Activated gamma-delta T cell (primary cell): ENCODE results near the gene TSPAN31.

Experiments used
- DNase-seq: peaks from one replicate; lab custom pipeline; 2025; lab: John Stamatoyannopoulos, UW

Gene TSPAN31

DNA sequence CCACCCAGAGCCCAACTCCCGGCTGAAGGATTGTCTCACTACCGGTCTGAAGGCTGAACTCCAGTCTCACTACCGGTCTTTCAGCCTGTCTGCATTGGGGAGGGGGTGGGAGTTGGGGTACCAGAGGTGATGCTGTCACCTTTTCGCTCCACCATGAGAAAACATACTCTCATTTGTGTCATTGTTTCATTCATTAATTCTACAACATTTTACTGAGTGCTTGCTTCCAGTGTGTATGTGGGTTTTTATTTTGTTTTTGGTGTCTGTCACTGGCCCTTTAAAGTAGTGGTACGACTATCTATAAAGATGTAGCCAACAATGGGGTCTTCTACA, 7.8 kb downstream of the TSPAN31 start:
- DNase-seq: no peak

DNA sequence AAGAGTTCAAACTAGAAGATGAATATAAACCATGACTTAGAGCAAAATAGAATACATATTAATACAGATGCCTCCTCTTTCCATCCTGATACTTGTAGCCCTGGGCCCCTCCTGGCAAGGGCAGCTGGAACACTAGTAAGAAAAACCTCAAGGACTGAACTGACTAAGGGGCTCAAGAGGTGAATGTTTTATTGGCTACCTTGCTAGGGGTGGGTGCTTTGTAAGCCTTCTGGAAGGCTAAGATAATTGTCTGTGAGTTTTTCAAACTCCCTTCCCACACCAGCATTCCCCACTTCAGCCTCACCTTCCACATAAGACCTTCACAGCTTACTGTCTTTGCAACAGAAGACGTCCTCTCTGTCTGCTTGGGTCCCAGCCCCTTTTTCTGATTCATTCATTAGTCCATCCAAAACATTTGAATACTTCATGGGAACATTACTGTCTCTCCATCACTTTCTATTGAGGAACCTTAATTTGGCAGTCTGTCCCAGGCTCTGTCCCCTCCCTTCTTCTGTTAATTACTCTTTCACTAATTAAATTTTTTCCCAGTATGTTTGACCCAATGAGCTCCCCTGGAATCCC, 9.0 kb downstream of the TSPAN31 start:
- no peak for DNase-seq

DNA sequence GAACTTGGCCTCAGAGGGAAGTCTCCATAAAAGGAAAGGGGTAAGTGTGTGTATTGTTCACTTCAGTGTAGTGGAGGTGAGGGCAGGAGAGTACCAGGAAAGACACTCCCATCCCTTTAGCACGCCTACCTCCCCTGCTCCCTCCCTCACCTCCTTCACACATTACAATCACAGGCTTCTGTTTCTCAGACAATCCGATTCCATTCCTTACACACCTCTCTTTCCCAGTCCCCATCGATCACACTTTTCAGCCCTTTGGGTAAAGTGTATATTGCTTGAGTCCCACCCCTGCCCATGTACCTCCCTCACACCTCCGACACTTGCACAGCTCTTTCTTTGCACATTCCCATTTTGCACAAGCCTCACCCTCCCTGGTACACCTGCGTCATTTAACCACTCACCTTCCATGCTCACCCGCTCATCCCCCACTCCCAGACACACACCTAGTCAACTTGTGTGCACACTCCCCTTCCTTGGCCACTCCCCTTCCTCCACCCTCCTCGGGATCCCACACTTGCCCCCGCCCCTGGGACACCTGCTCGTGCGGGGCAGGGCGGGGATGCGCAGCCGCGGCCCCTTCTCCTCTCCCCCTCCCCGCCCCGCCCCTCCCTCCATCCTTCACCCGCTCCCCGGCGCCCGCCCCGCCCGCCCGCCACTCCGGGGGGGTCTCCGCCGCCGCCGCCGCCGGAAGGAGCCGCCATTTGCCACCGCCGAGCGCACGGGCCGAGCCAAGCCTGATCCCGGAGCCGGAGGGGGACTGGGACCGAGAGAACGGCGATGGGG, 9.8 kb downstream of the TSPAN31 start, which contains the start of gene MARCHF9:
MARCHF9 (plus strand) TSS at position 693 of the 783 bp plus-strand sequence. CDS start 426 bp downstream, outside the sequence.
- peak; percentile 59 for DNase-seq

DNA sequence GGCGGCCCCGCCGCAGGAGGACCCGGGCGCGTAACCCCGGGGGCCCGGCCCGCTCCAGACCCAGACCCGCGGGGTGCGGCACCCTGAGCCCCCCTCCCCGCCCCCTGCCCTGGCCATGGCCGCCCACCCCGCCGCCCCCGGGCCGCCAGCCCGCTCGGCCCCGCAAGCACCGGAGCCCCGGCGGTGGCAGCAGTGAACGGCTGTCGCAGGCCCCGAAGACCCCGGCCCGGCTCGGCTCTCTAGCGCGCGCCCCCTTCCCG, 10.3 kb downstream of the TSPAN31 start:
- DNase-seq: no peak

DNA sequence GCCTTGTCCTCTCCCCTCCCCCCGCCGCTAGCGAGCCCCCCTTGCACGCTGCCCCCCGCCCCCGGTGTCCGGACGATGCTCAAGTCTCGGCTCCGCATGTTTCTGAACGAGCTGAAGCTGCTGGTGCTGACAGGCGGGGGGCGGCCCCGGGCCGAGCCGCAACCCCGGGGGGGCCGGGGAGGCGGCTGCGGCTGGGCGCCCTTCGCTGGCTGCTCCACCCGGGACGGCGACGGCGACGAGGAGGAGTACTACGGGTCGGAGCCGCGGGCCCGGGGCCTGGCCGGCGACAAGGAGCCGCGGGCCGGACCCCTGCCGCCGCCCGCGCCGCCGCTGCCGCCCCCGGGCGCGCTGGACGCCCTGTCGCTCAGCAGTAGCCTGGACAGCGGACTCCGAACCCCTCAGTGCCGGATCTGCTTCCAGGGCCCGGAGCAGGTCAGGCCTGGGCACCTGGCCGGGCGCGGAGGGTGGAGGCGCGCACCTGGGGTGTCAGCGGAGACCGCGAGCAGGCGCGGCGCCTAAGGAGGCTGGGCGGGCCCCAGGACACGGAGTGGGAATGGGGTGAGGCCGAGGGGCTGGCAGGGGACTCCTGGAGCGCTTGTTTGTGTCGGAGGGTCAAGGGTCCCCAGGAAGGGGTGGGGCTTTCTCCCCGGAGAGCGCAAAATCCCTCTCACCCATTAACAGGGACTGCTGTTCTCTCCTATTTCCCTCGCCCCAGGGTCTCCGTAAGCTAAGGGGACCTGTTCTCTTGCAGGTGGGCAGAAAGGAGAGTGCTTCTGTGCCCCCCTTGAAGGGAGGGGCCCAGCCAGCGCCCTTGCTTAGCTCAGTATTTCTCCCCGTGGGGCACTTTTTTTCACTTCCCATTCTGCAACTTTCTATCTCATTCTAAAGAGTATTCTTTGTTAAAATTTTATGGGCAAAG, 10.9 kb downstream of the TSPAN31 start:
- peak; percentile 44 for DNase-seq

DNA sequence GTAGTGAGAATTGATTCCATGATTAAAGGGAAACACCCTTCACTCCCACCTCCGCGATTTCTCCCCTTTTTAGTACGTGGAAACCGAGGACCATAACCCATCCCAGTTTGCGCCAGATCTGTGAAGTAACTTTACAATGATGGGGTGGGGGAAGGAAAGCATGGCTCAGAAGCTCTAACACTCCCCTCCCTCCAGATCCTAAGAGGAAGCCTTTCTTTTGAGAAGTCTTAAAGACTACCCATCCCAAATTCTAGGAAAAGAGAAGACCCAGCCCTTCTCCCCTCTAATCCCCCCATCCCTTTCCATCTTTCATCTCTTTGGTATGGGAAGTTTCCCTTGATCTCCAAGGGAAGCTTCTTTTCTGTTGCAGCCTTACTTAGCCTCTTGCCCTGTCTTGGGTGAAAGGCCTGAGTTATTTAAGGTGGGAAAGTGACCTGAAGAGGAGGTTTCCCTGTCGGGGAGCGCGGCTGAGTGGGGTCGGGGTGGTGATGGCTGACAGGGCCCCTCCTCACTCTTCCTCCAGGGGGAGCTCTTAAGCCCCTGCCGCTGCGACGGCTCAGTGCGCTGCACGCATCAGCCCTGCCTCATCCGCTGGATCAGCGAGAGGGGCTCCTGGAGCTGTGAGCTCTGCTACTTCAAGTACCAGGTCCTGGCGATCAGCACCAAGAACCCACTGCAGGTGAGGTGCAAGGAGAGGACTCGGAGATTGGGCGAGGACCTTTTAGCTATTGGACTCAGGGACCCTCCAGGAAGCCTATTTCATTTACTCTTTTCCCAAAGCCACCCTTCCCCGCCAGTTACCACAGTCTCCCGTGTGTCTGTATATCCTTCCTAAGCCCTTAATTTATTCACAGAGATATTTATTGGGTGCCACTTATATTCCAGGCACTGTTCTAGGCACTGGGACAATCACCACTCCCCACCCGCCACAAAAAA, 11.8 kb downstream of the TSPAN31 start:
- no peak for DNase-seq

DNA sequence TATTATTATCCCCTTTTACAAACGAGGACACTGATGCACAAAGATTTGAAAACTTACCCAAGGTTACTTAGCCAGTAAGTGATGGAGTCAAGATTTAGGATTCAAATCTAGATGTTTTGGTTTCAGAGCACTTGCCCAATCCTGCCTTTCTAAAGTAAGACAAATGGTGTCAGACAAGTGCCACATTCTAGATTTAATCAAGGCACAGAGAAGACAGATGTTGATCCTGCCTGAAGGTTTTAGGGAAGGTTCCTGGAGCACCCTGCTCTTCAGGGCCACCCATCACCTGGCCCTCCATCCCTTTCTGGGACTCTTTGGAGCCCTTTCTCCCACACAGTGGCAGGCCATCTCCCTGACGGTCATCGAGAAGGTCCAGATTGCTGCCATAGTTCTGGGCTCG, 12.9 kb downstream of the TSPAN31 start:
- DNase-seq: no peak

DNA sequence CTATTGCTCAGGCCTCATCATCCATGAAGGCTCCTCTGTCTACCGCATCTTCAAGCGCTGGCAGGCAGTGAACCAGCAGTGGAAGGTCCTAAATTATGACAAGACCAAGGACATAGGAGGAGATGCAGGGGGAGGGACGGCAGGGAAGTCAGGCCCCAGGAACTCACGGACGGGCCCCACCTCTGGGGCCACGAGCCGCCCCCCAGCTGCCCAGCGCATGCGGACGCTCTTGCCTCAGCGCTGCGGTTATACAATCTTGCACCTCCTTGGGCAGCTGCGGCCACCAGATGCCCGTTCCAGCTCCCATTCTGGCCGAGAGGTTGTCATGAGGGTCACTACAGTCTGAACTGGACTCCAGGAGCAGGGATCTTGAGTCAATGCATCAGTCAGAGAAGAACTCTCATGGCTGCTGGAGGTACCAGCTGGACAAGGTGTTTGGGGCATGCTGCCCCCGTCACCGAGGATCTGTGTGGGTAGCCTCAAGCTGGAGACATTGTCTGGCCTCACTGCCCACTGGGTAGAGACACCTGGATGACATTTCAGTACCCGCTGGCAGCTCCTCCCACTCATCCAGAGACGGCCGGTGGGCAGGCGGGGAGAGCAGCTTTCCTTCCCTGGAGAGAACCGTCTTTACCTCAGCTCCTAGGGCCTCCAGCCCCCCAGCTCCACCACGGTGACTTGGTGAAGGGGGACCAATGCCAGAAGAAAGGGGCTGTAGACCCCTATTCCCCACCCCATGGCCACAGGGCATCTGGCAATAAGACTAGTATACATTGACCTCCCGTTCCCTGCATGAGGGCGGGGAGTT, 13.9 kb downstream of the TSPAN31 start:
- DNase-seq: no peak

DNA sequence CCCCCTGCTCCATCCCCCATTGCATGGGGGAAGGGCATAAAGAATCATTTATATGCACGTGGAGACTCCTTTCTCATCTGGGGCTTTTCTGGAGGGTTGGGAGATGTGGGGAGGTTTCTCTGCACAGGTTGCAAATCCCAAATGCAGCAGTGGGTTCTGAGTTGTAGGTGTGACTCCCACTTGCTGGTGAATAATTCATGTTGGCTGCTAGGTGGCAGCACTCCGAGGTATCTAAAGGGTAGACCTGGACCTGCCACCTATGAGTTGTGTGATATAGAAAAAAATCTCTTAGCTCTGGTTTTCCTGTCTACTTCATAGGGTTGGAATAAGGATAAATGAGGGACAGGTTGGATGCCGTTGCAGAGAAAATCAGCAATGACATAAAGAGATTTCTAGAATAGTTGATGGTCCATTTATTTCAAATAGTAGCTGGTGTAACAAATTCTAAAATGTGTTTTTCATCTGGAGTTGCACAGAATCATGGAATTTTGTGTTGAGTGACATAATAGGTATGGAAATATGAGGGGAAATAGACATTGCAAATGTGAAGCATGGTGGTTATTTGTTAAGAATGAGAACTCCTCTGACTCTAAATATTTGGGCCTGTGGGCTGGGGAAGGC, 14.6 kb downstream of the TSPAN31 start:
- no peak for DNase-seq

DNA sequence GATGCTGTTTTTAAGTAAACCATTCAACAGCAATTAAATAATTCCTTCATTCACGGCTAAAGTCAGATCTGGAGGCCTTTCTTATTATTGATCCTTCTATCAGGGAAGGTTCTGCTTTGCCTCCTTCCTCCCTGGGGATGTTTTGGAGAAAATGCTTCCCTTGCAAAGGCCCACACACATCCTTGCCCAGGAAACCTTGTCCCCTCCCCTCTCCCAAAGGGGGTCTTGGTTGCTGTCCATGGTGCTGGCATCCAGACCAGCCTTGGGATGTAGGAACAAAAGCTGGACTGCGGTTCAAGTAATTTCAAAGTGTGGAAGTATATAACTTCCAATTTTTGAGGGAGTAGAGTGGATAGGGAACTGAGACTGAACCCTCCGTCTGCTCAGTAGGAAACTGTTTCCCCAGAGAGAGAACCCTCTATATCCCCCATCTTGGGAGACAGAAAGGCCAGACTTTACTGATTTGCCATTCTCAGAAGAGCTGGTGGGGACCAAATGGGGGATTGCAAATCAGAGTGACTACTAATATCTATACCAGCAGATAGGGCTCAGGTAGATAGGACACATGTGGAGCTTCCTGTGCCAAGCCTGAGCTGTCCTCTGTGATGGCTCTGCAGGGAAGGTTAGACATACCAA, 15.6 kb downstream of the TSPAN31 start:
- DNase-seq: no peak

DNA sequence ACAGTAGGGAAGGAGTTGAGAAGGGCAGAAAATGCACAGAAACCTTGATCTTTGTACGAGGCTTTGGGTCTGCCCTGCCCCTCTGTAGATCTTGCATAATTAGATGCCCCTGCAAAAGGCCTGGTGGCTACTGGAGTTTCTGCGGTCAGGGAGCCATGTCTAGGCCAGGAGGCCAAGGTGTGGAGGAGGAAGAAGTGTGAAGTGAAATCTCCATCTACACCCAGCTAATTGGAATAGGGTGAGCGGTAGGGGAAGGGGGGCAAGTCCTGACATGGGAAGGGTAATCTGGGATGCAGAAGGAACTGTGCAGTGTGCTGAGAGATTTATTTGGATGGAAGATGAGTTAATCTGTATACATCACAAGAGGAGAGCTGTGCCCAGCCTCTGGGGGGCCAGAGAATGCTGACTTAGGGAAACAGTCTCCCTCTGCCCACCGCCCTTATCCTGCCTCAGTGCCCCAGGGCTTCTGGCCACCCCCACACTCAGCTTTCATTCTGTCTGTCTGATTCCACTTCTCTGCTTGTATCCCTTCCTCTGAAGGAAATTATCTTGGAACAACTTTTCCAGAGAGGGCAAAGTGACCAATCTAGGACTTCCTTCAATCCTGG, 16.7 kb downstream of the TSPAN31 start:
- DNase-seq: no peak

DNA sequence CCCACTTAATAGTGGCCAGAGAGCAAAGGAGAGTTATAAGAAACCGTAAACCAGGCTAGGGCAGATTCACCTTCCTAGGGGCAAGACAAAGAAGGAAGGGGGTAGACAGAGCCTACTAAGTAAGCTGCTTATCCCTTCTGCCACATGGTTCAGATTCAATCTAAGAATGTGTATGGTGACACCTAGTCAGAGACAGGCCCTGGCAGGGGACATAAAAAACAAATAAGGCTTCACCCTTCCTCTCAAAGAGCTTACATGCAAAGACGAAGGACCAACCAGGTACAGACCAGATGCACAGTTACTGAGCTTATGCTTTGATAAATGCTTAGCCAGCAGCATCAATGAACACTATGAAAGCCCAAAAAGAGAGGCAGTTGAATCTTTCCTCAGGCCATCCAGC, 17.6 kb downstream of the TSPAN31 start:
- no peak for DNase-seq

DNA sequence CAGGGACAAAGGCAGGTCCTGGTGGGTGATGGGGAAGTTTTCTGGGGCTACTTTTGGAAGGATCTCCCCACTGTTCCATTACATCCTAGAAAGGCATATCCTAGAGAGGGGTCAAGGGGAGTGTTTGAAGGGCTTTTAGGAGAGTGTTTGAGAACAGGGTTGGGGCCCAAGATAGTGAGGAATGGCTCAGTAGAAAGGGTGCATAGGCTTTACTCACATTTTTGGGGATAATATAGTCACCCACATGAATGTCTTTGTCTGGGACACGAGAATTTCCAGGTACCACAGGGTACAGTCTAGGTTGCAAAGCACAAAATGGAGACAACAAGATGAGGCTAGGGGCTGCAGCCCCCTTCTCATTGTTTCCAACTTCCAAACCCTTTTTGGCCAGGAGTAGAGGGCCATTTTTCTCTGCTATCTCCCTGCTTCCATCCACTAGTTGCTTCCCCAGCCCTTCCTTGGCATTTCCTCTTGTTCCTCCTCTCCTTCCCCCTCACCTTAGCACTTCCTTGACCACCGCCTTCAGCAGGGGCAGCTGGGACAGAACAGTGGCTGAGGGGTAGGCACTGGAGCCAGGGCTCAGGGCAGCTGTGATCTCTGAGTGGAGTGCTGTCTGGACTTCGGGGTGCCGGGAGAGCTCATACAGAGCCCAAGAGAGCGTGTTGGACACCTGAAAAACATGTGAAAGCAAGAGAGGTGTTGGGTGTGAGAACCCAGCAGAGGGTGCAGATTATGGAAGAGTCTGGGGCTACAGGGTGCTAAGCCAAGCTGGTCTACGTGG, 19.2 kb downstream of the TSPAN31 start:
- no peak for DNase-seq

DNA sequence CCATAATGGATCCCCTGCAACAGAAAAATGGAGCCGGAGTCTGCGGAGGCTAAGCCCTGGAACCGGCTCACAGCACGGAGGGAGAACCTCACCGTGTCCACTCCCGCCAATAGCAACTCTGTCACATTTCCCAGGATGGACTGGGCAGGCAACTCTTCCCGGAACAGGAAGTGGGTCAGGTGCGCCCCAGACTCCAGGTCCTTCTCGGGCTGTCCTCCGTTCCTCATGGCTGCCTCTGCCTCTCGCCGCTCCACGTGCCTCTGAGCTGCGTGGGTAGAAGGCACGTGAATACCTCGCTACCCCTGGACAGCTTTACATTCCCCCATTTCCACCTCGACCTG, 19.8 kb downstream of the TSPAN31 start:
- no peak for DNase-seq

DNA sequence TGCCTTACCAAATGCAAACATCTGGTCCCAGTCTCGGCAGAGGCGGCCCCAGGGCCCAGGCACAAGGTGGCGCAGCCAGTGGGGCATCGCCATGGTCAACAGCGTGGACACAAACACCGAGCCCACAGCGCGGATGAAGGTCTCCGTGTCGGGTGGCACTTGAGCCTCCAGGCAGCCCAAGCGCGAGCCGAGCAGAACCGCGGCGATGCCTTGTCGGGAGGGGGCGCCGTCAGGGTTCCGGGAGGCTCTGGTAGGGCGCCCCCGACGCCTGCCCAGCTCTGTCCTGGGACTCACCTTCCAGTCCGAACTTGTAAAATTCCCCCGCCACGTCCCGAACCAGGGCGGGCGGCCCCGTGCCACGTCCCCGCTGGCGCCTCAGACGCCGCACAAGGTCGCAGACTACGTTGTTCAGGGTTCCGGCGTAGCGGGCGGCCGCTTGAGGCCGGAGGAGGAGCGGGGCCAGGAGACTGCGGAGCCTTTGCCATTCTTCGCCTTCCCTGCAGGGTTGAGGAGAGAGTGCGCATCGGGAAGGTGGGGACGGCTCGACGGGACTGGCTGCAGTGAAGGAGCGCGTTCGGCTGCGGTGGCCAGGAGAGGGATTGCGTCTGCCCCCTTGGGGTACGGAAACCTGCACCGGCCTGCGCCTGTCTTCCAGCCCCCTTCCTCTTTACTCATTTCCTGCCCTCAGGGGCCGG, 20.3 kb downstream of the TSPAN31 start:
- peak; percentile 24 for DNase-seq

DNA sequence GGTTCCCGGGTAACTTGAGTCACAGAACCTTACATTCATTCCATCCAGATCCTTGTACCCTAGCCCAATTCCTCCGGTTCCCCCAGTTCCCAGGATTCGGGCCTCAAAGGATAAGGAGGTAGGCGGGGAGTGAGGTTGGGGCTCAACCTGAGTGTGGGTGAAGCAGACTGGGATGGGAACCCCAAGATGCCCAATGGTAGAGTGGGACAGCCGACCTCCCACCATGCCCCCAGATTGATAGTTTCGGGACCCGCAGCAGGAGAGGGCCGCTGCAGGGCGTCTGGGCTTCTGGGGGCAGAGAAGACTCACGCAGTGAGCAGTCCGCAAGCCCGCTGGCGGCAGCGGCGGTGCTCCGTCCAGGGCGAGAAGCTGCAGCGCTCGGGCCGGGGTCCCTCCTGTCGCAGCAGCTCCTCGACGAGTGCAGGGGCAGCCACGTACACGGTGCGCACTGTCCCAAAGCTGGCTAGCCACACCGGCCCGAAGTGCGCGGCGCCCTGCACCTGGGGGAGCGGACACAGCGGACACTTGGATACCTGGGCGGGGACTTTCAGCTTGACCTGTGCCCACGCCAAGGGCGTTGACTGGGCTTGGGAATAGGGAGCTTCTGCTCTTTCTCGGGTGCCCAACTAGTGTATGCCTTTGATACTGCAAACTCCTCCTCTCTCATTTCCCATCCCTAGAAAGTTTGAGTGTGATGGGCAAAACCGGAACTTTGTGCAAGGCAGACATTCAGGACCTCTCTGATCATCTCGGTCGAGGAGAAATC, 21.0 kb downstream of the TSPAN31 start:
- DNase-seq: no peak

DNA sequence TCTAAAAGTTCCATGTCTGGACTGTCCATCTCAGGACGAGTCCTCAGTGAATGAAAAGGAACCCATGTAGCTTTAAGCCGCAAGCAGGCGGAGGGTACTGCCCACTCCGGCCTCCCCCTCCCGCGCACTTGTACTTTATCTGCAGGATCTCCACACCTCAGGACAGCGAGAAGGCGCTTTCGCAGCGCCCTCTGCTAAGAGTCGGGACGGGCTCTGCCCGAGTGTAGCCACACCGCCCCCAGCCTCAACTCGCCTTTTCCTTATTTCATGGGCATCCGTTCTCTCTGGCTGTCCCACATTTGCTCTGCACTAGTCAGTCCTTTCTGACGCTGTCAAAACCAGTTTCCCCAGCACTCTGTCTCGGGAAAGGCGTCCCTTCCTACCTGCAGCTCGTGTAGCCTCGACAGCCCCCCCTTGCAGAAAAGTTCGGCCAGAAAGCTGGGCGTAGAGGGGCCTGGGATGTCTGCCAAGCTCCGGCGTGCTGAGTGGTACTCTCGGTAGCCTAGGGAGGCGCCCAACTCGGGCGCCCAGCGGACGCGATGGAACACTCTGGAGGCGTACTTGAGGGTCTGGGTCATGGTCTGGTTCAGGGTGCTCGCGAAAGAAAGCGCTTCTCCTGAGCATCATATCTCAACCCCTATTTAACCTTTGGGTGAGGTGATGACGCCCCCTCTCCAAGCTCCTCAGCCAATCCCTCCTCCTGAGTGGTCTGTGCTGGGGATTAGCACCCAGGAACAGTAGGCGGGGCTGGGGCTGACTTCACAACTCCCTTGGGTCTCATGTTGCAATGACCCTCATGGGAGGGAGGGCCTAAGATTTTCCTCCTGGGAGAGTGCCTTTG, 21.8 kb downstream of the TSPAN31 start, which contains the start of gene CYP27B1:
CYP27B1 (minus strand) TSS at position 615 of the 841 bp plus-strand sequence; CDS start at position 578, 37 bp downstream.
- DNase-seq: no peak
